GM18520 (cell line): ENCODE data around the gene LYL1.

Source experiments
- ATAC-seq: cut with Tn5 transposase; IDR thresholded peaks from one replicate; pipeline ENCODE4 v1.9.1; 2021; ENCODE audit not compliant: unreplicated experiment

Gene LYL1

GRCh38 chr19:13109361-13110098 is 6.9 kb upstream of the LYL1 start:
- no peak for ATAC-seq

- no peak for ATAC-seq
Measured at GRCh38 chr19:13104848-13105711, 2.4 kb upstream of the LYL1 start.

- no peak for ATAC-seq
Measured at GRCh38 chr19:13104360-13104847, 1.7 kb upstream of the LYL1 start.

GRCh38 chr19:13103581-13104359 is 1.1 kb upstream of the LYL1 start:
- ATAC-seq = no peak

- no peak for ATAC-seq
Measured at GRCh38 chr19:13102416-13102665, 317 bp downstream of the LYL1 start.

- ATAC-seq = no peak
Measured at GRCh38 chr19:13101590-13102415, 855 bp downstream of the LYL1 start.

GRCh38 chr19:13100841-13101589 is 1.6 kb downstream of the LYL1 start:
- ATAC-seq = no peak

GRCh38 chr19:13100031-13100588 is 2.5 kb downstream of the LYL1 start:
- ATAC-seq = peak; percentile 27

GRCh38 chr19:13099073-13099999 is 3.3 kb downstream of the LYL1 start:
- peak; percentile 25 for ATAC-seq

- ATAC-seq = no peak
Measured at GRCh38 chr19:13098277-13099072, 4.2 kb downstream of the LYL1 start.

GRCh38 chr19:13097463-13098258 is 5.0 kb downstream of the LYL1 start:
- no peak for ATAC-seq

GRCh38 chr19:13097033-13097462 is 5.6 kb downstream of the LYL1 start:
- ATAC-seq = no peak

- no peak for ATAC-seq
Measured at GRCh38 chr19:13095934-13096927, 6.4 kb downstream of the LYL1 start.

GRCh38 chr19:13095393-13095784 is 7.3 kb downstream of the LYL1 start:
- ATAC-seq = no peak

- no peak for ATAC-seq
Measured at GRCh38 chr19:13094771-13095392, 7.8 kb downstream of the LYL1 start.
